HEK293 (cell line): ENCODE data around the gene PCSK6.

Experiments
- BCL11A ChIP-seq: fragments of 450-650 bp; formaldehyde crosslinking; IDR thresholded peaks from 2 replicates; pipeline ENCODE4 v1.5.1; 2016; ENCODE audit warnings: low read depth, missing biosample characterization, missing genetic modification characterization
- HOXA7 ChIP-seq: sonication (generic); formaldehyde crosslinking; IDR thresholded peaks from 2 replicates; pipeline ENCODE4 v1.8.1; 2022; ENCODE audit warnings: missing genetic modification reagents, borderline replicate concordance
- RBAK ChIP-seq: fragments of 450-650 bp; formaldehyde crosslinking; IDR thresholded peaks from 2 replicates; pipeline ENCODE4 v1.5.1; 2016; ENCODE audit warnings: missing biosample characterization, missing genetic modification characterization
- SP3 ChIP-seq: fragments of 450-650 bp; formaldehyde crosslinking; IDR thresholded peaks from 2 replicates; pipeline ENCODE4 v1.5.1; 2016; ENCODE audit warnings: missing biosample characterization, missing genetic modification characterization
- TCF7L2 ChIP-seq: IDR thresholded peaks from 2 replicates; pipeline ENCODE4 v1.6.1; 2011; ENCODE audit warnings: low read depth, mild to moderate bottlenecking, inconsistent platforms, low read length, moderate library complexity, borderline replicate concordance
- WT1 ChIP-seq: fragments of 450-650 bp; formaldehyde crosslinking; IDR thresholded peaks from 2 replicates; pipeline ENCODE4 v1.5.1; 2016; ENCODE audit warnings: missing biosample characterization, missing genetic modification characterization
- YY1 ChIP-seq: fragments of 450-650 bp; formaldehyde crosslinking; IDR thresholded peaks from 2 replicates; pipeline ENCODE4 v1.5.1; 2018; ENCODE audit warnings: missing biosample characterization, missing genetic modification characterization
- ZBTB11 ChIP-seq: fragments of 450-650 bp; formaldehyde crosslinking; conservative IDR thresholded peaks from 2 replicates; pipeline ENCODE4 v1.5.1; 2016; ENCODE audit warnings: low read depth, missing biosample characterization, missing genetic modification characterization
- ZBTB20 ChIP-seq: fragments of 450-650 bp; formaldehyde crosslinking; IDR thresholded peaks from 2 replicates; pipeline ENCODE4 v1.5.1; 2016; ENCODE audit warnings: missing biosample characterization, missing genetic modification characterization
- ZBTB8A ChIP-seq: fragments of 450-650 bp; formaldehyde crosslinking; IDR thresholded peaks from 2 replicates; pipeline ENCODE4 v1.5.1; 2016; ENCODE audit warnings: missing biosample characterization, missing genetic modification characterization
- ZEB2 ChIP-seq: fragments of 450-650 bp; formaldehyde crosslinking; IDR thresholded peaks from 2 replicates; pipeline ENCODE4 v1.5.1; 2016; ENCODE audit warnings: missing biosample characterization, missing genetic modification characterization
- ZFHX2 ChIP-seq: fragments of 450-650 bp; formaldehyde crosslinking; conservative IDR thresholded peaks from 2 replicates; pipeline ENCODE4 v1.5.1; 2016; ENCODE audit warnings: missing biosample characterization, missing genetic modification characterization
- ZFP3 ChIP-seq: fragments of 450-650 bp; formaldehyde crosslinking; IDR thresholded peaks from 2 replicates; pipeline ENCODE4 v1.5.1; 2016; ENCODE audit warnings: low read depth, missing biosample characterization, missing genetic modification characterization
- ZFP41 ChIP-seq: fragments of 450-650 bp; formaldehyde crosslinking; IDR thresholded peaks from 2 replicates; pipeline ENCODE4 v1.5.1; 2016; ENCODE audit warnings: missing biosample characterization, missing genetic modification characterization, borderline replicate concordance
- ZFP69B ChIP-seq: fragments of 450-650 bp; formaldehyde crosslinking; IDR thresholded peaks from 2 replicates; pipeline ENCODE4 v1.5.1; 2016; ENCODE audit warnings: missing biosample characterization, missing genetic modification characterization
- ZNF10 ChIP-seq: fragments of 450-650 bp; formaldehyde crosslinking; IDR thresholded peaks from 2 replicates; pipeline ENCODE4 v1.5.1; 2017; ENCODE audit warnings: missing biosample characterization, missing genetic modification characterization
- ZNF302 ChIP-seq: fragments of 450-650 bp; formaldehyde crosslinking; IDR thresholded peaks from 2 replicates; pipeline ENCODE4 v1.5.1; 2016; ENCODE audit warnings: missing biosample characterization, missing genetic modification characterization, low read depth
- ZNF335 ChIP-seq: fragments of 450-650 bp; formaldehyde crosslinking; conservative IDR thresholded peaks from 2 replicates; pipeline ENCODE4 v1.5.1; 2016; ENCODE audit warnings: missing biosample characterization, missing genetic modification characterization
- ZNF350 ChIP-seq: fragments of 450-650 bp; formaldehyde crosslinking; IDR thresholded peaks from 2 replicates; pipeline ENCODE4 v1.5.0; 2017; ENCODE audit warnings: missing biosample characterization, mild to moderate bottlenecking, missing genetic modification characterization
- ZNF394 ChIP-seq: fragments of 450-650 bp; formaldehyde crosslinking; IDR thresholded peaks from 2 replicates; pipeline ENCODE4 v1.5.1; 2016; ENCODE audit warnings: missing biosample characterization, missing genetic modification characterization, mild to moderate bottlenecking, moderate library complexity, borderline replicate concordance
- ZNF404 ChIP-seq: fragments of 450-650 bp; formaldehyde crosslinking; IDR thresholded peaks from 2 replicates; pipeline ENCODE4 v1.5.1; 2017; ENCODE audit warnings: missing biosample characterization, missing genetic modification characterization
- ZNF473 ChIP-seq: fragments of 450-650 bp; formaldehyde crosslinking; IDR thresholded peaks from 2 replicates; pipeline ENCODE4 v1.5.1; 2017; ENCODE audit warnings: missing biosample characterization, missing genetic modification characterization
- ZNF561 ChIP-seq: fragments of 450-650 bp; IDR thresholded peaks from 2 replicates; pipeline ENCODE4 v1.5.1; 2018; ENCODE audit warnings: missing biosample characterization, missing genetic modification characterization, borderline replicate concordance
- ZNF610 ChIP-seq: fragments of 450-650 bp; formaldehyde crosslinking; IDR thresholded peaks from 2 replicates; pipeline ENCODE4 v1.5.1; 2016; ENCODE audit warnings: missing biosample characterization, missing genetic modification characterization, borderline replicate concordance
- ZNF621 ChIP-seq: fragments of 450-650 bp; formaldehyde crosslinking; IDR thresholded peaks from 2 replicates; pipeline ENCODE4 v1.5.1; 2017; ENCODE audit warnings: missing biosample characterization, missing genetic modification characterization
- ZNF660 ChIP-seq: fragments of 450-650 bp; IDR thresholded peaks from 2 replicates; pipeline ENCODE4 v1.5.1; 2018; ENCODE audit warnings: missing biosample characterization, mild to moderate bottlenecking, missing genetic modification characterization
- ZNF76 ChIP-seq: fragments of 450-650 bp; formaldehyde crosslinking; IDR thresholded peaks from 2 replicates; pipeline ENCODE4; 2016; ENCODE audit warnings: low read depth, missing biosample characterization, missing genetic modification characterization, borderline replicate concordance
- ZNF776 ChIP-seq: fragments of 450-650 bp; formaldehyde crosslinking; IDR thresholded peaks from 2 replicates; pipeline ENCODE4 v1.5.0; 2017; ENCODE audit warnings: missing biosample characterization, missing genetic modification characterization, borderline replicate concordance
- ZNF785 ChIP-seq: fragments of 450-650 bp; formaldehyde crosslinking; IDR thresholded peaks from 2 replicates; pipeline ENCODE4 v1.5.1; 2016; ENCODE audit warnings: missing biosample characterization, missing genetic modification characterization
- ZNF792 ChIP-seq: fragments of 450-650 bp; formaldehyde crosslinking; IDR thresholded peaks from 2 replicates; pipeline ENCODE4 v1.5.1; 2016; ENCODE audit warnings: missing biosample characterization, missing genetic modification characterization
- TF ChIP-seq, protein P1 (sequence below): fragments of 450-650 bp; formaldehyde crosslinking; IDR thresholded peaks from 2 replicates; pipeline ENCODE4 v1.5.1; 2016; ENCODE audit warnings: missing biosample characterization, missing genetic modification characterization, borderline replicate concordance
- TF ChIP-seq, protein P2 (sequence below): fragments of 450-650 bp; formaldehyde crosslinking; IDR thresholded peaks from 2 replicates; pipeline ENCODE4 v1.5.1; 2017; ENCODE audit warnings: missing biosample characterization, mild to moderate bottlenecking, missing genetic modification characterization, moderate library complexity

PCSK6 gene

DNA sequence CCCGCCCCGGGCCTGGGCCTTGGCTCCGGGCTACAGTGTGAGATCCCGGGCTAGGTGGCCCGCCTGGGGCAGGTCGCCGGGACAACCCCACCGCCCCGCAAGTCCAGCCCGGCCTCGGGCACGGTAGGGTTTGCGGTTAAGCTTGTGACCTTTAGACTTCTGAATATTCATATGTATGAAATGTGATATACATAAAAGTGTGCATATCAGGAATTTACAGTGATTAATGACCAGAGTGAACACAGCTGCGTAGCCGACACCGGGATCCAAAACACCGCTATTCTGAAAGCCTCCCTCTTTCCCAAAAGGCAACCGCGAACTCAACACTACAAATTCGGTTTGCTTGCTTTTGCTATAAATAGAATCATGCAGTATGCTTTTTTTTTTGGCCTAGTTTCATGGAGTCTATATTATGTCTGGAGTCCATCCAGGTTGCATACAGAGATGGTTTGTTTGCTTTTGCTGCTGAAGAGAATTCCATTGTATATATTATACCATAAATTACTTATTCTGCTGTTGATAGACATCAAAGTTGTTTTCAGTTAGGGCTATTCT lies 193.8 kb downstream of the PCSK6 start (continued):
- TF ChIP-seq TCF7L2 (no peak), ZBTB8A (peak; percentile 93), ZNF394 (no peak), ZNF302 (no peak), BCL11A (tag by site-specific recombination) (no peak), HOXA7 (CRISPR knock-in tag) (no peak), RBAK (tag by site-specific recombination) (no peak), ZNF350 (tag by site-specific recombination) (no peak), ZEB2 (no peak; the same call in 1 of the 2 replicates), ZFP41 (tag by site-specific recombination) (no peak), YY1 (tag by site-specific recombination) (no peak), ZNF335 (tag by site-specific recombination) (peak; percentile 69), ZNF776 (tag by site-specific recombination) (no peak), SP3 (tag by site-specific recombination) (no peak), ZBTB11 (tag by site-specific recombination) (peak; percentile 76), ZNF621 (tag by site-specific recombination) (no peak), ZNF76 (tag by site-specific recombination) (no peak), ZFP69B (tag by site-specific recombination) (no peak), ZNF610 (tag by site-specific recombination) (no peak), ZFP3 (tag by site-specific recombination) (no peak), ZFHX2 (tag by site-specific recombination) (no peak), ZNF404 (tag by site-specific recombination) (no peak), ZNF473 (tag by site-specific recombination) (no peak), ZNF792 (tag by site-specific recombination) (no peak), WT1 (peak; percentile 33; the same call in 1 of the 2 replicates), ZNF10 (tag by site-specific recombination) (no peak), ZNF561 (tag by site-specific recombination) (peak; percentile 13; the same call in 1 of the 2 replicates), ZNF785 (no peak), ZNF660 (no peak), ZBTB20 (tag by site-specific recombination) (peak; percentile 6; the same call in 1 of the 2 replicates)
- TF ChIP-seq, protein P1, sequence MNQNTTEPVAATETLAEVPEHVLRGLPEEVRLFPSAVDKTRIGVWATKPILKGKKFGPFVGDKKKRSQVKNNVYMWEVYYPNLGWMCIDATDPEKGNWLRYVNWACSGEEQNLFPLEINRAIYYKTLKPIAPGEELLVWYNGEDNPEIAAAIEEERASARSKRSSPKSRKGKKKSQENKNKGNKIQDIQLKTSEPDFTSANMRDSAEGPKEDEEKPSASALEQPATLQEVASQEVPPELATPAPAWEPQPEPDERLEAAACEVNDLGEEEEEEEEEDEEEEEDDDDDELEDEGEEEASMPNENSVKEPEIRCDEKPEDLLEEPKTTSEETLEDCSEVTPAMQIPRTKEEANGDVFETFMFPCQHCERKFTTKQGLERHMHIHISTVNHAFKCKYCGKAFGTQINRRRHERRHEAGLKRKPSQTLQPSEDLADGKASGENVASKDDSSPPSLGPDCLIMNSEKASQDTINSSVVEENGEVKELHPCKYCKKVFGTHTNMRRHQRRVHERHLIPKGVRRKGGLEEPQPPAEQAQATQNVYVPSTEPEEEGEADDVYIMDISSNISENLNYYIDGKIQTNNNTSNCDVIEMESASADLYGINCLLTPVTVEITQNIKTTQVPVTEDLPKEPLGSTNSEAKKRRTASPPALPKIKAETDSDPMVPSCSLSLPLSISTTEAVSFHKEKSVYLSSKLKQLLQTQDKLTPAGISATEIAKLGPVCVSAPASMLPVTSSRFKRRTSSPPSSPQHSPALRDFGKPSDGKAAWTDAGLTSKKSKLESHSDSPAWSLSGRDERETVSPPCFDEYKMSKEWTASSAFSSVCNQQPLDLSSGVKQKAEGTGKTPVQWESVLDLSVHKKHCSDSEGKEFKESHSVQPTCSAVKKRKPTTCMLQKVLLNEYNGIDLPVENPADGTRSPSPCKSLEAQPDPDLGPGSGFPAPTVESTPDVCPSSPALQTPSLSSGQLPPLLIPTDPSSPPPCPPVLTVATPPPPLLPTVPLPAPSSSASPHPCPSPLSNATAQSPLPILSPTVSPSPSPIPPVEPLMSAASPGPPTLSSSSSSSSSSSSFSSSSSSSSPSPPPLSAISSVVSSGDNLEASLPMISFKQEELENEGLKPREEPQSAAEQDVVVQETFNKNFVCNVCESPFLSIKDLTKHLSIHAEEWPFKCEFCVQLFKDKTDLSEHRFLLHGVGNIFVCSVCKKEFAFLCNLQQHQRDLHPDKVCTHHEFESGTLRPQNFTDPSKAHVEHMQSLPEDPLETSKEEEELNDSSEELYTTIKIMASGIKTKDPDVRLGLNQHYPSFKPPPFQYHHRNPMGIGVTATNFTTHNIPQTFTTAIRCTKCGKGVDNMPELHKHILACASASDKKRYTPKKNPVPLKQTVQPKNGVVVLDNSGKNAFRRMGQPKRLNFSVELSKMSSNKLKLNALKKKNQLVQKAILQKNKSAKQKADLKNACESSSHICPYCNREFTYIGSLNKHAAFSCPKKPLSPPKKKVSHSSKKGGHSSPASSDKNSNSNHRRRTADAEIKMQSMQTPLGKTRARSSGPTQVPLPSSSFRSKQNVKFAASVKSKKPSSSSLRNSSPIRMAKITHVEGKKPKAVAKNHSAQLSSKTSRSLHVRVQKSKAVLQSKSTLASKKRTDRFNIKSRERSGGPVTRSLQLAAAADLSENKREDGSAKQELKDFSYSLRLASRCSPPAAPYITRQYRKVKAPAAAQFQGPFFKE, result no peak
- TF ChIP-seq, protein P2, sequence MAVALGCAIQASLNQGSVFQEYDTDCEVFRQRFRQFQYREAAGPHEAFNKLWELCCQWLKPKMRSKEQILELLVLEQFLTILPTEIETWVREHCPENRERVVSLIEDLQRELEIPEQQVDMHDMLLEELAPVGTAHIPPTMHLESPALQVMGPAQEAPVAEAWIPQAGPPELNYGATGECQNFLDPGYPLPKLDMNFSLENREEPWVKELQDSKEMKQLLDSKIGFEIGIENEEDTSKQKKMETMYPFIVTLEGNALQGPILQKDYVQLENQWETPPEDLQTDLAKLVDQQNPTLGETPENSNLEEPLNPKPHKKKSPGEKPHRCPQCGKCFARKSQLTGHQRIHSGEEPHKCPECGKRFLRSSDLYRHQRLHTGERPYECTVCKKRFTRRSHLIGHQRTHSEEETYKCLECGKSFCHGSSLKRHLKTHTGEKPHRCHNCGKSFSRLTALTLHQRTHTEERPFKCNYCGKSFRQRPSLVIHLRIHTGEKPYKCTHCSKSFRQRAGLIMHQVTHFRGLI (tag by site-specific recombination), result no peak
